Natural killer cell (primary cell): Measurements from ENCODE around the gene PLCD1. TPM values are rescaled to one million over a fixed set of nuclear protein-coding genes. Genes with fewer than 3 reads are reported as not detected.

Experiments used
- ATAC-seq, 3 donors: fragments of 150-1000 bp in 2 of 3; fragments of 200-7000 bp in 1 of 3; cut with Tn5 transposase; 1 replicate in 1 of 3; 2 replicates in 2 of 3; pipeline ENCODE4 v1.10.0; 2021; ENCODE audit warnings: mild to moderate bottlenecking in 2 of 3, moderate library complexity in 2 of 3
- DNase-seq, 2 donors: peaks; one replicate each; pipeline versions ENCODE4 v3.0.0 to v3.0.0-alpha.2; 2013 to 2021; ENCODE audit warnings: mixed read lengths in 1 of 2
- H3K27ac ChIP-seq: one replicate; pipeline ENCODE4 v1.5.1; 2013; ENCODE audit warnings: mild to moderate bottlenecking, low read length
- H3K27me3 ChIP-seq: one replicate; pipeline ENCODE4 v1.6.1; 2013; ENCODE audit warnings: low read length; ENCODE audit not compliant: control insufficient read depth, insufficient read depth
- H3K36me3 ChIP-seq: one replicate; pipeline ENCODE4 v1.6.1; 2013; ENCODE audit warnings: low read length; ENCODE audit not compliant: control insufficient read depth, insufficient read depth
- H3K4me1 ChIP-seq: one replicate; pipeline ENCODE4 v1.6.1; 2013; ENCODE audit warnings: low read length; ENCODE audit not compliant: control insufficient read depth, insufficient read depth
- H3K4me3 ChIP-seq: one replicate; pipeline ENCODE4 v1.5.1; 2013; ENCODE audit warnings: low read length
- H3K9me3 ChIP-seq: one replicate; pipeline ENCODE4 v1.6.1; 2013; ENCODE audit warnings: low read length; ENCODE audit not compliant: control insufficient read depth, insufficient read depth
- H3K27ac Mint-ChIP-seq, 2 donors: one replicate each; pipeline ENCODE4 v1.8.0; 2022; ENCODE audit warnings: mild to moderate bottlenecking in 2 of 2, mixed read lengths in 2 of 2, moderate library complexity in 1 of 2
- H3K27me3 Mint-ChIP-seq, 2 donors: one replicate each; pipeline ENCODE4 v1.8.0; 2022; ENCODE audit warnings: low read depth in 2 of 2, mixed read lengths in 2 of 2
- H3K36me3 Mint-ChIP-seq: one replicate; pipeline ENCODE4 v1.8.0; 2022; ENCODE audit warnings: mixed read lengths
- H3K4me1 Mint-ChIP-seq, 2 donors: one replicate each; pipeline ENCODE4 v1.8.0; 2022; ENCODE audit warnings: mixed read lengths in 2 of 2
- H3K4me3 Mint-ChIP-seq: one replicate; pipeline ENCODE4 v1.8.0; 2022; ENCODE audit warnings: mild to moderate bottlenecking, moderate library complexity, mixed read lengths
- H3K9me3 Mint-ChIP-seq, 2 donors: one replicate each; pipeline ENCODE4 v1.8.0; 2022; ENCODE audit warnings: mixed read lengths in 2 of 2
- WGBS: methylation state at CpG from one replicate; pipeline ENCODE4 v1.1.7; 2013; ENCODE audit warnings: missing lambda C conversion rate; ENCODE audit not compliant: insufficient coverage; 5-methylcytosine and 5-hydroxymethylcytosine counted together
- intact Hi-C: fragments of 100-400 bp; cut with micrococcal nuclease; formaldehyde crosslinking; loops from one replicate; pipeline ENCODE4 v1.14.2; 2022
- total RNA-seq, 4 donors: library from RNA; stranded (reverse); fragments of 120-200 nt in 1 of 4; gene quantifications; one replicate each; pipeline versions ENCODE4 v1.2.3 to v1.2.4, GENCODE V29; 2013 to 2022
- TF ChIP-seq, protein P1 (sequence below): fragments of 200-600 bp; IDR thresholded peaks from one replicate; pipeline ENCODE4 v1.8.0; 2022; ENCODE audit warnings: antibody characterized with exemption

PLCD1 gene
- total RNA-seq, 3 donors from 2014 or later (not counting 1 experiment from before 2014, with no cell fraction given): 27.7 to 38.1 (median 29.4) TPM

- H3K27me3 Mint-ChIP-seq: no peaks in the 10 kb centered on the region
- Histone ChIP-seq H3K4me3 (no peak overlapping the region), H3K4me1 (no peaks in the 10 kb centered on the region), H3K9me3 (no peaks in the 10 kb centered on the region), H3K27ac (no peak overlapping the region), H3K36me3 (no peaks in the 10 kb centered on the region), H3K27me3 (no peaks in the 10 kb centered on the region)
- no peak overlapping the region for H3K27ac Mint-ChIP-seq
- intact Hi-C loops: no loop called here
- H3K9me3 Mint-ChIP-seq: no peaks in the 10 kb centered on the region
- no peaks in the 10 kb centered on the region for H3K4me1 Mint-ChIP-seq
- ATAC-seq: no peak
- 100% methylated on average over 3 of the region's 4 CpGs for WGBS
- DNase-seq: no peak
- TF ChIP-seq, protein P1, sequence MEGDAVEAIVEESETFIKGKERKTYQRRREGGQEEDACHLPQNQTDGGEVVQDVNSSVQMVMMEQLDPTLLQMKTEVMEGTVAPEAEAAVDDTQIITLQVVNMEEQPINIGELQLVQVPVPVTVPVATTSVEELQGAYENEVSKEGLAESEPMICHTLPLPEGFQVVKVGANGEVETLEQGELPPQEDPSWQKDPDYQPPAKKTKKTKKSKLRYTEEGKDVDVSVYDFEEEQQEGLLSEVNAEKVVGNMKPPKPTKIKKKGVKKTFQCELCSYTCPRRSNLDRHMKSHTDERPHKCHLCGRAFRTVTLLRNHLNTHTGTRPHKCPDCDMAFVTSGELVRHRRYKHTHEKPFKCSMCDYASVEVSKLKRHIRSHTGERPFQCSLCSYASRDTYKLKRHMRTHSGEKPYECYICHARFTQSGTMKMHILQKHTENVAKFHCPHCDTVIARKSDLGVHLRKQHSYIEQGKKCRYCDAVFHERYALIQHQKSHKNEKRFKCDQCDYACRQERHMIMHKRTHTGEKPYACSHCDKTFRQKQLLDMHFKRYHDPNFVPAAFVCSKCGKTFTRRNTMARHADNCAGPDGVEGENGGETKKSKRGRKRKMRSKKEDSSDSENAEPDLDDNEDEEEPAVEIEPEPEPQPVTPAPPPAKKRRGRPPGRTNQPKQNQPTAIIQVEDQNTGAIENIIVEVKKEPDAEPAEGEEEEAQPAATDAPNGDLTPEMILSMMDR: no peak
- no peak overlapping the region for H3K4me3 Mint-ChIP-seq
- peaks cover 7% of the 10 kb centered on the region for H3K36me3 Mint-ChIP-seq
These were observed 20.1 kb upstream of the PLCD1 start for GRCh38 chr3:38049358-38050126.

GRCh38 chr3:38047896-38048295 lies 18.5 kb upstream of the PLCD1 start:
- 85% methylated on average over 2 of the region's 2 CpGs for WGBS
- H3K27me3 ChIP-seq: no peaks in the 10 kb centered on the region
- DNase-seq (no peak), ATAC-seq (no peak)
- Mint-ChIP-seq H3K27ac (no peak overlapping the region), H3K36me3 (peaks cover 7% of the 10 kb centered on the region), H3K4me1 (no peaks in the 10 kb centered on the region), H3K27me3 (no peaks in the 10 kb centered on the region), H3K4me3 (no peak overlapping the region), H3K9me3 (no peaks in the 10 kb centered on the region)
- H3K9me3 ChIP-seq: no peaks in the 10 kb centered on the region
- TF ChIP-seq, protein P1: no peak
- H3K27ac ChIP-seq: no peak overlapping the region
- intact Hi-C loops: no loop called here
- H3K36me3 ChIP-seq: no peaks in the 10 kb centered on the region
- no peak overlapping the region for H3K4me3 ChIP-seq
- no peaks in the 10 kb centered on the region for H3K4me1 ChIP-seq

GRCh38 chr3:38046821-38047220 lies 17.4 kb upstream of the PLCD1 start:
- peaks cover 7% of the 10 kb centered on the region for H3K36me3 Mint-ChIP-seq
- no peak overlapping the region for H3K4me3 Mint-ChIP-seq
- Histone ChIP-seq H3K27ac (no peak overlapping the region), H3K4me3 (no peak overlapping the region), H3K27me3 (no peaks in the 10 kb centered on the region), H3K9me3 (no peaks in the 10 kb centered on the region), H3K36me3 (no peaks in the 10 kb centered on the region), H3K4me1 (no peaks in the 10 kb centered on the region)
- intact Hi-C loops: no loop called here
- H3K9me3 Mint-ChIP-seq: no peaks in the 10 kb centered on the region
- H3K27ac Mint-ChIP-seq: no peak overlapping the region
- TF ChIP-seq, protein P1: no peak
- no peaks in the 10 kb centered on the region for H3K4me1 Mint-ChIP-seq
- DNase-seq: no peak
- no peaks in the 10 kb centered on the region for H3K27me3 Mint-ChIP-seq
- no CpG with 5 or more reads among the region's 2 CpGs for WGBS
- ATAC-seq: no peak

- ATAC-seq (no peak), DNase-seq (no peak)
- Mint-ChIP-seq H3K27ac (no peak overlapping the region), H3K9me3 (no peaks in the 10 kb centered on the region), H3K4me3 (no peak overlapping the region), H3K4me1 (no peaks in the 10 kb centered on the region), H3K27me3 (no peaks in the 10 kb centered on the region), H3K36me3 (peaks cover 7% of the 10 kb centered on the region)
- Histone ChIP-seq H3K4me1 (no peaks in the 10 kb centered on the region), H3K36me3 (no peaks in the 10 kb centered on the region), H3K27ac (no peak overlapping the region), H3K9me3 (no peaks in the 10 kb centered on the region), H3K27me3 (no peaks in the 10 kb centered on the region), H3K4me3 (no peak overlapping the region)
- intact Hi-C loops: no loop called here
- TF ChIP-seq, protein P1: no peak
- WGBS: 100% methylated on average over 2 of the region's 4 CpGs
These were observed 16.6 kb upstream of the PLCD1 start for GRCh38 chr3:38046027-38046426.
